Heart left ventricle (tissue), 13 donors: ENCODE data around the gene PRRT1B.

Experiments
- POLR2A ChIP-seq, 2 donors: fragments of 450-650 bp; IDR thresholded peaks; one replicate each; pipeline ENCODE4 v1.6.1; 2017; ENCODE audit warnings: antibody characterized with exemption in 2 of 2, mild to moderate bottlenecking in 2 of 2, moderate library complexity in 2 of 2
- TF ChIP-seq, protein P1 (sequence below), 12 donors: fragments of 200-600 bp; sonication (generic) in 4 of 12; IDR thresholded peaks; one replicate each; pipeline versions ENCODE4 v1.5.0 to v1.8.0; 2018 to 2022; ENCODE audit warnings: antibody characterized with exemption in 12 of 12, mild to moderate bottlenecking in 5 of 12
- donor health status: ischemic (EF 13 %, LVEDD 7.1; RV severe dilation, severe dysfunction).
- donor health status: DM: no; HTN: yes; CAD: no.
- donor health status: DM: no; HTN: no; CAD: no.
- donor health status: ischemic (EF 25% LVEDD 6.9; RV normal size, moderate dysfunction).
- donor health status: ischemic (EF 25% LVEDD 5.7; RV mildly dilated, moderate dysfunction).
- donor health status: ischemic (EF 35%, LVEDD 5.7; RV mildly dilated, moderate dysfunction).
- donor health status: nonischemic (EF 11% LVEDD 7.7; RV severe dilation, severe dysfunction).
- donor health status: DM: yes; HTN: yes; CAD: no.
- donor health status: PGD.
- donor health status: ischemic (EF 29% LVEDD 5.4; RV normal size, mild dysfunction).
- donor health status: nonischemic (EF 23%, LVEDD 6.1; RV moderate dilation, normal function).

DNA sequence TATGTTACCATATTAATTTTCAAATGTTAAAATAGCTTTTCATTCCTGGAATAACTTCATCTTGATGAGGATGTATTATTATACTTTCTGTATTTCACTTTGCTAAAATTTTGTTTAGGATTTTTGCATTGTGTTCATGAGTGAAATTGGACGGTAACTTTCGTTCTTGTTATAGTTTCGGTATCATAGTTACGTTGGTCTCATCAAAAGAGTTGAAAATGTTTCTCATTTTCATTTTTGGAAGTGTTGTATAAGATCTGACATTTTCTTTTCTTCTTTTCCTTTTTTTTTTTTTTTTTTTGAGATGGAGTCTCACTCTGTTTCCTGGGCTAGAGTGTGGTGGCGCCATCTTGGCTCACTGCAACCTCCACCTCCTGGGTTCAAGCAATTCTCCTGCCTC, 20.0 kb downstream of the PRRT1B start:
- TF ChIP-seq, protein P1, sequence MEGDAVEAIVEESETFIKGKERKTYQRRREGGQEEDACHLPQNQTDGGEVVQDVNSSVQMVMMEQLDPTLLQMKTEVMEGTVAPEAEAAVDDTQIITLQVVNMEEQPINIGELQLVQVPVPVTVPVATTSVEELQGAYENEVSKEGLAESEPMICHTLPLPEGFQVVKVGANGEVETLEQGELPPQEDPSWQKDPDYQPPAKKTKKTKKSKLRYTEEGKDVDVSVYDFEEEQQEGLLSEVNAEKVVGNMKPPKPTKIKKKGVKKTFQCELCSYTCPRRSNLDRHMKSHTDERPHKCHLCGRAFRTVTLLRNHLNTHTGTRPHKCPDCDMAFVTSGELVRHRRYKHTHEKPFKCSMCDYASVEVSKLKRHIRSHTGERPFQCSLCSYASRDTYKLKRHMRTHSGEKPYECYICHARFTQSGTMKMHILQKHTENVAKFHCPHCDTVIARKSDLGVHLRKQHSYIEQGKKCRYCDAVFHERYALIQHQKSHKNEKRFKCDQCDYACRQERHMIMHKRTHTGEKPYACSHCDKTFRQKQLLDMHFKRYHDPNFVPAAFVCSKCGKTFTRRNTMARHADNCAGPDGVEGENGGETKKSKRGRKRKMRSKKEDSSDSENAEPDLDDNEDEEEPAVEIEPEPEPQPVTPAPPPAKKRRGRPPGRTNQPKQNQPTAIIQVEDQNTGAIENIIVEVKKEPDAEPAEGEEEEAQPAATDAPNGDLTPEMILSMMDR (IDR thresholded peaks at IDR 0.05), result no peak
- no peak for TF ChIP-seq POLR2A (IDR thresholded peaks at IDR 0.05)
